Liver (tissue), 3 donors: ENCODE measurements around the gene PLEKHA6.

Experiments
- ATF3 ChIP-seq: IDR thresholded peaks from 2 replicates; pipeline ENCODE4 v1.6.1; 2016; ENCODE audit warnings: antibody characterized with exemption
- CTCF ChIP-seq: fragments of 150-350 bp; IDR thresholded peaks from 2 replicates; pipeline ENCODE4 v1.5.1; 2017; ENCODE audit warnings: improper control_type of control experiment, low read depth, low read length; ENCODE audit not compliant: missing input control
- GABPA ChIP-seq, 2 donors: IDR thresholded peaks in 1 of 2; conservative IDR thresholded peaks in 1 of 2; 2 replicates each; pipeline ENCODE4 v1.6.1; 2016; ENCODE audit warnings: antibody characterized with exemption in 2 of 2, mild to moderate bottlenecking in 1 of 2, moderate library complexity in 1 of 2
- HNF4A ChIP-seq, 2 donors: conservative IDR thresholded peaks; 2 replicates each; pipeline ENCODE4 v1.6.1; 2016; ENCODE audit warnings: antibody characterized with exemption in 2 of 2, mild to moderate bottlenecking in 2 of 2
- MAX ChIP-seq: IDR thresholded peaks from 2 replicates; pipeline ENCODE4 v1.6.1; 2016; ENCODE audit warnings: antibody characterized with exemption
- RAD21 ChIP-seq, 2 donors: IDR thresholded peaks; 2 replicates each; pipeline ENCODE4 v1.6.1; 2016; ENCODE audit warnings: antibody characterized with exemption in 2 of 2, mild to moderate bottlenecking in 2 of 2
- REST ChIP-seq: IDR thresholded peaks from 2 replicates; pipeline ENCODE4 v1.6.1; 2016; ENCODE audit warnings: antibody characterized with exemption, mild to moderate bottlenecking
- SP1 ChIP-seq: IDR thresholded peaks from 2 replicates; pipeline ENCODE4 v1.6.1; 2018; ENCODE audit warnings: antibody characterized with exemption, mild to moderate bottlenecking
- ZBTB33 ChIP-seq: IDR thresholded peaks from 2 replicates; pipeline ENCODE4 v1.6.1; 2016; ENCODE audit warnings: antibody characterized with exemption
- donor health status: healthy.
- donor health status: healthy.

- TF ChIP-seq REST, result no peak
- no peak for TF ChIP-seq CTCF
- TF ChIP-seq RAD21 (IDR thresholded peaks at IDR 0.05), result no peak
- no peak for TF ChIP-seq ZBTB33
- TF ChIP-seq GABPA (IDR thresholded peaks at IDR 0.05 in 1 of 2, conservative IDR thresholded peaks at IDR 0.05 in 1 of 2), result no peak
- no peak for TF ChIP-seq ATF3
- no peak for TF ChIP-seq MAX
- TF ChIP-seq HNF4A (conservative IDR thresholded peaks at IDR 0.05), result no peak
- no peak for TF ChIP-seq SP1
Observed at GRCh38 chr1:204367956-204368355, 8.2 kb upstream of the PLEKHA6 start.
